Erythroblast (primary cell): ENCODE measurements around the gene FOXE3.

Source experiments
- GATA1 ChIP-seq: IDR thresholded peaks from 2 replicates; pipeline ENCODE4 v1.6.1; 2011; ENCODE audit warnings: low read depth, mild to moderate bottlenecking, control low read depth, low read length, moderate library complexity
- POLR2A ChIP-seq: IDR thresholded peaks from 2 replicates; pipeline ENCODE4 v1.6.1; 2011; ENCODE audit warnings: mild to moderate bottlenecking, low read length

DNA sequence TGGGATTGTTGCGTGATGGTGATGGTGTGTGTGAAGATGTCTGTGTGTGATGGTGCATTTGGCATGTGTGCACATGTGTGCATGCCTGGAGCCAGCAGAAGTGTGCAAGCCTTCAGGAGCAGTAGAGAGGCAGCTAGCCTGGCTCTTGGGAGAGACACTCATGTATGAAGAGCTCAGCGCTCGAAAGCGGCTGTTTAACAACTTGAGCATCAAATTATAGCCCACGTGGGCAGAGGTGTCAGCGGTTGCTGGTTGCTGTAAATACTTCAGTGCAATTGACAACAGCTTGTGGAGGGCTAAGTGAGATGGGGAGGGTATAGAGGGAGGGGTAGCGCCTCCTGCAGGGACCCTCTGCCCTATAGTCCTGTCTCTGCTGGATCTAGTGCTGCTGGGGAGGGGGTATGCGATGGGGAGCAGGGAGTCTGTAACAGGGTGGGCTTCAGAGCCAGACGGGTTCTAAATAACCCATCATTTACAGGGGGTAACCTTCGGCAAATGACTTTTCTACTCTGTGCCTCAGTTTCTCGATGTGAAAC, 43.2 kb downstream of the FOXE3 start:
- TF ChIP-seq POLR2A (no peak), GATA1 (no peak)
